ENCODE results near the gene CD300A.

- TF ChIP-seq CTCF (IDR thresholded peaks at IDR 0.05), result no peak
- no peak for TF ChIP-seq POLR2A (IDR thresholded peaks at IDR 0.05)
Observed at GRCh38 chr17:74474043-74474792, 7.8 kb downstream of the CD300A start.

Measured in body of pancreas (tissue), 4 donors.